K562 (cell line): ENCODE measurements around the gene MCL1. TPM values are rescaled to one million over a fixed set of nuclear protein-coding genes. Genes with fewer than 3 reads are reported as not detected.

Experiments
- ATAC-seq: fragments of 200-7000 bp; cut with Tn5 transposase; 3 replicates; pipeline ENCODE4 v1.9.1; 2020; ENCODE audit warnings: moderate library complexity
- BruUV-seq: library from RNA; stranded (reverse); fragments of 400-500 nt; replicated peaks from 2 replicates; lab custom pipeline; 2021; lab: Mats Ljungman, UMichigan
- CTCF ChIA-PET: fragments of 300-600 bp; formaldehyde crosslinking; extraction: SDS; loops from one replicate; lab custom pipeline; 2021; ENCODE audit warnings: low intra/inter-chr PET ratio; lab: Yijun Ruan, JAX
- POLR2A ChIA-PET: fragments of 300-600, 350-650 bp; sonication (Branson Sonifier 250); formaldehyde crosslinking; extraction: SDS; loops from one replicate; lab custom pipeline; 2021; ENCODE audit warnings: antibody characterized with exemption, inconsistent platforms; lab: Yijun Ruan, JAX
- DNase-seq, 4 experiments: peaks; one replicate each; pipeline versions ENCODE4 v3.0.0 to v3.0.0-alpha.2; 2011 to 2018; ENCODE audit warnings: low spot score in 3 of 4, mixed read lengths in 3 of 4; ENCODE audit errors: extremely low read depth in 1 of 4
- FAIRE-seq: peaks from 2 replicates; lab custom pipeline; 2011; peaks lifted over from hg19 to GRCh38; lab: Jason Lieb, UNC
- H2AFZ ChIP-seq: 2 replicates; pipeline ENCODE4 v1.6.0; 2011; ENCODE audit warnings: low read depth, low read length, control low read depth, inconsistent platforms
- H3K27ac ChIP-seq: fragments of 200-600 bp; 3 replicates; pipeline ENCODE4 v1.8.0; 2011; ENCODE audit warnings: low read depth, mild to moderate bottlenecking, control low read depth, inconsistent platforms, low read length, moderate library complexity, mixed read lengths; ENCODE audit errors: extremely low read depth
- H3K27me3 ChIP-seq, 2 experiments: fragments of 300-600 bp in 1 of 2; 2 replicates in 1 of 2; 3 replicates in 1 of 2; pipeline versions ENCODE4 v1.6.0 to v1.8.0; 2011; ENCODE audit warnings: inconsistent platforms in 2 of 2, low read length in 2 of 2, mild to moderate bottlenecking in 1 of 2, mixed read lengths in 1 of 2, moderate library complexity in 1 of 2; ENCODE audit not compliant: control insufficient read depth in 2 of 2, insufficient read depth in 2 of 2
- H3K36me3 ChIP-seq: fragments of 300-600 bp; 3 replicates; pipeline ENCODE4 v1.8.0; 2011; ENCODE audit warnings: mild to moderate bottlenecking, low read length, inconsistent platforms; ENCODE audit not compliant: control insufficient read depth, insufficient read depth
- H3K4me1 ChIP-seq, 2 experiments: fragments of 200-600 bp in 1 of 2; replicated peaks in 1 of 2; 2 replicates in 1 of 2; 3 replicates in 1 of 2; pipeline versions ENCODE4 v1.5.1 to v1.8.0; 2011; ENCODE audit warnings: inconsistent platforms in 2 of 2, low read length in 2 of 2, mild to moderate bottlenecking in 1 of 2, mixed read lengths in 1 of 2, moderate library complexity in 1 of 2; ENCODE audit not compliant: control insufficient read depth in 2 of 2, insufficient read depth in 2 of 2
- H3K4me2 ChIP-seq: 2 replicates; pipeline ENCODE4 v1.6.1; 2011; ENCODE audit warnings: low read length, control low read depth, inconsistent platforms, mixed read lengths; ENCODE audit not compliant: insufficient read depth
- H3K4me3 ChIP-seq: fragments of 200-600 bp; sonication (generic), shearing (Covaris generic); 2 replicates; pipeline ENCODE4 v1.5.1; 2016; ENCODE audit warnings: control low read depth, inconsistent platforms
- H3K79me2 ChIP-seq: fragments of 200-600 bp; 3 replicates; pipeline ENCODE4 v1.8.0; 2011; ENCODE audit warnings: low read length, inconsistent platforms; ENCODE audit not compliant: control insufficient read depth, insufficient read depth
- H3K9ac ChIP-seq, 2 experiments: 2 replicates each; pipeline versions ENCODE4 v1.6.0 to v1.6.1; 2011; ENCODE audit warnings: low read depth in 2 of 2, low read length in 2 of 2, control low read depth in 1 of 2, inconsistent platforms in 1 of 2, mild to moderate bottlenecking in 1 of 2, mixed read lengths in 1 of 2; ENCODE audit not compliant: insufficient read depth in 1 of 2
- H3K9me1 ChIP-seq: one replicate; pipeline ENCODE4 v1.6.0; 2011; ENCODE audit warnings: inconsistent platforms, mild to moderate bottlenecking, low read length, moderate library complexity; ENCODE audit not compliant: control insufficient read depth, insufficient read depth
- H3K9me3 ChIP-seq: replicated peaks from 2 replicates; pipeline ENCODE4 v1.5.1; 2011; ENCODE audit warnings: low read depth, low read length, inconsistent platforms; ENCODE audit not compliant: control insufficient read depth, insufficient read depth
- H4K20me1 ChIP-seq: replicated peaks from 2 replicates; pipeline ENCODE4 v1.6.1; 2011; ENCODE audit warnings: low read length, inconsistent platforms, mixed read lengths; ENCODE audit not compliant: control insufficient read depth, insufficient read depth
- CEBPB ChIP-seq: fragments of 450-650 bp; IDR thresholded peaks from 2 replicates; pipeline ENCODE4 v1.6.1; 2016; ENCODE audit warnings: missing genetic modification characterization, missing compliant biosample characterization
- EGR1 ChIP-seq: fragments of 450-650 bp; conservative IDR thresholded peaks from 2 replicates; pipeline ENCODE4 v1.6.1; 2017; ENCODE audit warnings: mild to moderate bottlenecking
- FIP1L1 ChIP-seq: fragments of 200-400 bp; formaldehyde crosslinking; IDR thresholded peaks from 2 replicates; pipeline ENCODE4 v1.6.1; 2018; ENCODE audit warnings: mild to moderate bottlenecking, low read depth, low read length; ENCODE audit not compliant: poor library complexity, severe bottlenecking
- HMGN3 ChIP-seq: IDR thresholded peaks from 2 replicates; pipeline ENCODE4 v1.6.1; 2011; ENCODE audit warnings: borderline replicate concordance, low read depth, mild to moderate bottlenecking, mixed read lengths, low read length; ENCODE audit not compliant: insufficient read length; ENCODE audit errors: extremely low read depth
- MYNN ChIP-seq, 2 experiments: sonication (generic); formaldehyde crosslinking in 1 of 2; IDR thresholded peaks; 2 replicates each; pipeline versions ENCODE4 v1.5.0 to v1.6.1; 2016 to 2020; ENCODE audit warnings: antibody characterized with exemption in 1 of 2, missing genetic modification reagents in 1 of 2
- RBFOX2 ChIP-seq: fragments of 200-400 bp; formaldehyde crosslinking; IDR thresholded peaks from 2 replicates; pipeline ENCODE4 v1.6.1; 2017; ENCODE audit warnings: low read depth, mild to moderate bottlenecking, low read length, moderate library complexity
- ZNF77 ChIP-seq: fragments of 250-450 bp; sonication (Bioruptor Pico); IDR thresholded peaks from 2 replicates; pipeline ENCODE4 v1.5.0; 2020
- WGBS: fragments of 100-300 bp; shearing (Covaris generic); methylation state at CpG from one replicate; pipeline ENCODE4 v1.1.6; 2016; ENCODE audit warnings: low coverage, mixed read lengths; ENCODE audit not compliant: insufficient coverage; ENCODE audit errors: missing lambda C conversion rate; 5-methylcytosine and 5-hydroxymethylcytosine counted together
- in situ Hi-C: fragments of 300-500 bp; cut with MboI; formaldehyde crosslinking; loops from 4 replicates; pipeline ENCODE4 v1.15.0; 2018; ENCODE audit warnings: inconsistent platforms, mixed read lengths
- intact Hi-C: fragments of 100-400 bp; cut with micrococcal nuclease; formaldehyde crosslinking; loops from 2 replicates; pipeline ENCODE4 v1.14.2; 2022
- polyA plus RNA-seq, 8 experiments: library from polyadenylated mRNA; depleted of rRNA in 4 of 8; stranded (reverse) in 5 of 8; unstranded in 3 of 8; fragments of >200 nt; fragmentation: Nextera tagmentation in 2 of 8; fragmentation: Illumina TruSeq in 1 of 8; extraction: Ambion mirVana in 2 of 8; extraction: Trizol in 1 of 8; gene quantifications; 2 replicates each; pipeline versions ENCODE4 v1.2.1 to v1.2.3, GENCODE V29; 2011 to 2014; ENCODE audit warnings: inconsistent platforms in 1 of 8, missing spikeins in 1 of 8
- total RNA-seq, 7 experiments: library from RNA; depleted of rRNA in 6 of 7; stranded (reverse); fragments of >200 nt in 6 of 7; fragmentation: Illumina TruSeq in 2 of 7; extraction: Trizol in 2 of 7; gene quantifications; 2 replicates each; pipeline versions ENCODE4 v1.2.1 to v1.2.3, GENCODE V29; 2011 to 2021; ENCODE audit warnings: low replicate concordance in 1 of 7

MCL1 gene
- total and polyA plus RNA-seq, 9 of the 15 experiments (the other 6 are each of a cell fraction or from before 2014, with no cell fraction given): 27.1 to 224 (median 138) TPM

DNA sequence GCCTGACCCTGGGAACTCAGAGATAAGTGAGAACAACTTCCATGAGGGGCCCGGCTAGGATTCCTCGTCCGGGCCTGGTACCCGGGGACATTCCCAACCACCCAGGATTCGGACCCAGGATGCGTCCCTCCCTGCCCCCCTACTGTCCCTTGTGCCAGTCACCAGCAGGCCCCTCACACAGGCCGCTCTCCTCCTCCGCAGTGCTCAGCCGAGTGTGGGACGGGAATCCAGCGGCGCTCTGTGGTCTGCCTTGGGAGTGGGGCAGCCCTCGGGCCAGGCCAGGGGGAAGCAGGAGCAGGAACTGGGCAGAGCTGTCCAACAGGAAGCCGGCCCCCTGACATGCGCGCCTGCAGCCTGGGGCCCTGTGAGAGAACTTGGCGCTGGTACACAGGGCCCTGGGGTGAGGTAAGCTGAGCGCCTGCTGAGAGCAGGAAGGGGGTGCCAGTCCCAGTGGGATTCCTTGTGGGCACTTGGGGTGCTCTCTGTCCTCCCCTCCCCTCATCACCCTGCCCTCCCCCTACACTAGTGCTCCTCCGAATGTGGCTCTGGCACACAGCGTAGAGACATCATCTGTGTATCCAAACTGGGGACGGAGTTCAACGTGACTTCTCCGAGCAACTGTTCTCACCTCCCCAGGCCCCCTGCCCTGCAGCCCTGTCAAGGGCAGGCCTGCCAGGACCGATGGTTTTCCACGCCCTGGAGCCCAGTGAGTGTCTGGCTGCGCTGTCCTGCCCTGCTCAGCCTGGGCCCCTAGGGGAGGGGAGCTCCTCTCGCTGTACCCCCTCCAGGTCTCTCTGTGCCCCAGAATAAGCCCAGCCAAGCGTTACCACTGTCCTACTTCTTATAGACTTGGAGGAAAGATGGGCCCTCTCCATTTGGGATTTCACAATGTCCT, 20.4 kb downstream of the MCL1 start (continued):
- TF ChIP-seq RBFOX2: peak; percentile 71
- TF ChIP-seq EGR1: no peak
- peak; percentile 18; the same call in 1 of the 2 replicates for TF ChIP-seq MYNN (IDR thresholded peaks at IDR 0.05)
- no peak for TF ChIP-seq MYNN (CRISPR knock-in tag; IDR thresholded peaks at IDR 0.05)
- TF ChIP-seq CEBPB (tag): peak; percentile 23; the same call in 1 of the 2 replicates
- TF ChIP-seq FIP1L1: peak; percentile 40
- TF ChIP-seq HMGN3: peak; percentile 18

DNA sequence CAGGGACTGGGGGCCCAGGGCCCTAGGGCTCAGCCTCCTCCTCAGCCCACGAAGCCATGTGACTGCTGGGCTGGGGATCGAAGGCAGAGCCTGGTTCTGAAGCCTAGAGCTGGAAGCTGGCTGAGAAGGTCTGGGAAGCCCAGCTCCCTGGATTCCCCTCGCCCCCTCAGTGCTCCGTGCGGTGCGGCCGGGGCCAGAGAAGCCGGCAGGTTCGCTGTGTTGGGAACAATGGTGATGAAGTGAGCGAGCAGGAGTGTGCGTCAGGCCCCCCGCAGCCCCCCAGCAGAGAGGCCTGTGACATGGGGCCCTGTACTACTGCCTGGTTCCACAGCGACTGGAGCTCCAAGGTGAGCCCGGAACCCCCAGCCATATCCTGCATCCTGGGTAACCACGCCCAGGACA, 21.1 kb downstream of the MCL1 start:
- peak overlapping the region in 1 of 2 experiments; percentile 24; a peak in 1 of 4 replicates for H3K9ac ChIP-seq
- H3K36me3 ChIP-seq: peaks cover 85% of the 10 kb centered on the region
- H3K27me3 ChIP-seq: no peaks in the 10 kb centered on the region
- intact Hi-C loops (no loop called here), in situ Hi-C loops (no loop called here)
- TF ChIP-seq RBFOX2 (peak; percentile 76), ZNF77 (CRISPR knock-in tag) (no peak)
- POLR2A ChIA-PET: interaction anchor here (0.9 to 2.7 kb wide), 12 partner anchors 8 to 448 kb away, joined by 3 to 9 read pairs (median 3); partner anchors contain the start of gene GOLPH3L
- no peak overlapping the region for H3K4me3 ChIP-seq
- H3K27ac ChIP-seq: no peak overlapping the region
- H3K9me3 ChIP-seq: no peaks in the 10 kb centered on the region
- BruUV-seq: no TSS peak
- WGBS: 74% methylated on average over 14 of the region's 15 CpGs
- H3K9me1 ChIP-seq: peaks cover 6% of the 10 kb centered on the region
- peaks cover 19% of the 10 kb centered on the region for H4K20me1 ChIP-seq
- CTCF ChIA-PET: no interaction called here
- no peak for DNase-seq
- no peak for ATAC-seq
- FAIRE-seq: no peak
- no peak overlapping the region for H2AFZ ChIP-seq
- peaks cover 56% of the 10 kb centered on the region for H3K79me2 ChIP-seq
- peaks cover 32 to 85% of the 10 kb centered on the region in 2 experiments for H3K4me1 ChIP-seq
- H3K4me2 ChIP-seq: no peak overlapping the region
